IPS DF 19.7 (cell line): ENCODE measurements around the gene PSMA7.

ENCODE experiments used
- DNase-seq: peaks from one replicate; pipeline ENCODE4 v3.0.0-alpha.2; 2013; ENCODE audit warnings: low read depth, low spot score

PSMA7 gene

DNA sequence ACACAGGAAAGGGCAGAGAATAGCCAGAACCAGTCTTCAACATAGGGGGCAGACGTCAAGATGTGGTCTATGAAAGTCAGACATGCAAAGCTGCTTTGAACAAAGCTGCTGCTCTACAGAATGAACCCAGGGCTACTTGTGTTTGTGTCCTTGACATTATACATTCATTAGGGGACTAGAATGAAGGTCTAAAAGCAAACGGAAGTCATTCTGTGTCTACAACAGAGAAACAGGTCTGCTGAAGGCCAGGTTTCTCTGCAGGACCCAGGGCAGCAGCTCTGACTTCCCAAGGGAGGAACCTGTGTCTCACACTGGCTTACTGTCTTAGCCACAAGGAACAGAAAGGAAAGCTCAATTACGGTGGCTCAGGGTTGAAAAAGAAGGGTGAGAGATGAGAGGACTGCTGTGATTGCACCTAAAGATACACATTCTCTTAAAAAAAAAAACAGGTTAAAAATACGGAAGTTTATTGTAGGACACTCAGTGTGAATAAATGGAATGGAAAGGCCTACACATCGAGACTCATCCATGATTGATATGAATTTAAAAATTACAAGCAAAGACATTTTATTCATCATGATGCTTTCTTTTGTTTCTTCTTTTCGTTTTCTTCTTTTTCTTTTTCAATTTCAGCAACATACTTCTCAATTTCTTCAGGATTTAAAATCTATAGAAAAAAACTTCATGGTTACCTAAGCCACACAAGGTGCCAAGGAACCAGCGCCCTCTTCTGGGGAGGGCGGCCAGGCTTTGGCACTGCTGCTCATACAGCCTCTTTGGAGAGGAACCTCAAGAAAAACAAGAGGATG lies 6.7 kb downstream of the PSMA7 start:
- DNase-seq, result no peak

DNA sequence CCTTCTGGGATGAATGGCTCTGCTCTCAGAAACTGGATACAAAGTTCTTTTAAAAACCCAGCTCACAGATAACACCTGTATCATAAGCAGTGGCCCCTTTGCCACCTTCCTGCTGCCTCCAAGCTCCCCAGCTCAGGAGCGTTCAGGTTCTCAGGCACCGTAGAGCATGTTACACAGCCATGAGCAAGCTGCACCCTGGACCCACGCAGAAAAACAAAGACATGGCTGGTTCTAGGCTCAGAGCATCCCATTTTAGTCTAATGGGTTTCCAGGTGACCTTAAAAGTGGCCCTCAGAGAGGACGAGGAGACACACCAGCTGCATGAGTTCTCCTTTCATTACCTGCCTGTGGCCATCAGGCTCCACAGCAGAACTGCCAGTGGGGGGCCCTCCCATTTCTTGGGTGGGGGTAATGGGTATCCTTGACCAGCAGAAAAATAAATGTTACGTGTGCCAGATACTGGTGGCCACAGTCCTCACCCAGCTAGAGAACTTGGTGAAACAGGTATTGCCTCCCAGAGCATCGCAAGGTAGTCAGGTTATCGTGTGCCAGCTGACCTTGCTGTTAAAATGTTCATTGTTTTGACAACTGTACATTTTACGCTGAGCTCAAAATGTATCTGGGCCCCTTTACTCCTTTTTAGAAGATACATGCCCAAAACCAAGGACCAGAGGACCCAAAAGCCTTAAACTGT lies 7.5 kb downstream of the PSMA7 start:
- no peak for DNase-seq

DNA sequence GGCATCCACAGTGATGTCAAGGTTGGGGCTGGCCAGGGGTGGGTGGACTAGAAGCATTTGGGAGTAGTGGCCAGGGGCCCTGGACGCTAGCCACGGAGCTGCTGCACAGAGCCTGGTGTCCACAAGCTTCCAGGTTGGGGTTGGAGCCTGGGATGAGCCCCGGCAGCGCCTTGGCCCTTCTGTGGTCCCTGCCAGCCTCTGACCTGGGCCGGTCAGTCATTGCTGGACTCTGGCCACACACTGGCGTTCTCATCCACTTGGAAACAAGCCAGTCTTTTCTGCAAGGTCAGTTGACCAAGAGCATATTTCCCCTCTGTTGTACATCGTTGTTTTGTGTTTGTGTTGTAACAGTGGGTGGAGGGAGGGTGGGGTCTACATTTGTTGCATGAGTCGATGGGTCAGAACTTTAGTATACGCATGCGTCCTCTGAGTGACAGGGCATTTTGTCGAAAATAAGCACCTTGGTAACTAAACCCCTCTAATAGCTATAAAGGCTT lies 8.4 kb downstream of the PSMA7 start:
- no peak for DNase-seq

DNA sequence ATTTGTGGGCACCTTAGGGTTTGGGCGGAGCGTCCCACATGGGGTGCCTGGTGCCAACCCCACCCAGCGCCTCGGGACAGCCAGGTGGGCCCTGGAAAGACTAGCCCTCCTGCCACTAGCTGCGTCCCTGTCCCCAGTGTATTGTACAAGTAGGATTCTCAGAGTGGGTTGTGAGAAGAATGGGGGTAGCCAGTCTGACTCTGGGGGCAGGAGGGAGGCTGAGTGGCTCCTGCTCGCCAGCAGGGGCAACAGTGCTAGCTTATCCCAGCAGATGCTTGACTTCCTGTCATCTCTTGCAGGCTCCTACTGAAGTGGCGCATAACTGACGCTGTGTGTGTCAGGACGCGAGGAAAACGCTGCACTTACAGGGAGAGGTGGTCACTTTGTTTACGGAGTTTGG lies 9.3 kb downstream of the PSMA7 start:
- no peak for DNase-seq

DNA sequence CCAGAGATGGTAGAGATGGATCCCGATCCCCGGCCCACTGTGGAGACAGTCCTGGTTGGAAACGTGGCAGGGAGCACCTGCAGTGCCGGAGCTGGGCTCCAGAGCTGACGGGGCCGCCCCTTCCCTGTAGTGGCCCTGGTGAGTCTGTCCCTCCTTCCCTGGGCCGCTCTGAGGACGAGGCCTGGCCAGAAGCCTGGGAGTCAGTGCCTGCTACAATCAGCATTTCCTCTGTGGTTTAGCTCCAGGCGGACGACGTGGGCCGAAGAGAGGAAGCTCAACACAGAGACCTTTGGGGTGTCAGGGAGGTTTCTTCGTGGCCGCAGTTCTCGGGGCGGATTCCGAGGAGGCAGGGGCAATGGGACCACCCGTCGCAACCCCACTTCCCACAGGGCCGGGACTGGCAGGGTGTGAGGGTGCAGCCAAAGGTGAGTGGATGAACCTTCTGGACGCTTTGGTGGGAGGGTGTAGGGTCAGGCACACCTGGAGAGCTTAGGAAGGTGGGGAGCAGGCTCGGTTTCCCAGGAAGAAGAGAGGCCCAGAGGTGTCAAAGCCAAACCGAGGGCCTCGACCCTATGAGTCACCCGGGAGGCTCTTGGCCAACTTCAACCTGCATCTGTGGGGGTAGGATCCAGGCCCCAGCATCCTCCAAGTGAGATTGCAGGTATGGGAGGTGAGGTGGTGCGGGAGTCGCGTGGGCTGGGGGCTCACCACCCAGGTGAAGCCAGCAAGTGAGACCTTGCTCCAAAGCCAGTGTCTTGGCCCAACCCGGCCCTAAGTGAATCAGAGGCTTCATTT lies 9.9 kb downstream of the PSMA7 start:
- no peak for DNase-seq

DNA sequence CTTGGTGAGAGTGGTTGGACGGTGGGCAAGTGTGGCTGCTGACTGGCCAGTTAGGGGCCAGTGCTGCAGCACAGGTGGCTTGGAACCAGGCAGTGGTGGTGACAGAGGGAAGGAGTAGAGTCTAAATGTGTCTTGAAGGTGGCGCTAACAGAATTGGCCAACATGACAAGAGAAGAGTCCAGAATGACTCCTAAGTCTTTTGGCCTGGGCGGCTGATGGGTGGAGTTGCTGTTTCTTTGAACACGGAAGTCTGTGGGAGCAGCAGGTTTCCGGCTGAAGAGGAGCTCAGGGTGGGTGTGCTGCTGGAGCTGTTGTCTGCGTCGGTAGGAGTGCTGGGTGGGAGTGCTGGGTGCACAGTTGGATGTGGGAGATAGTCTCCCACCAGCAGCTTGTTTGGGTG lies 10.8 kb downstream of the PSMA7 start:
- no peak for DNase-seq

DNA sequence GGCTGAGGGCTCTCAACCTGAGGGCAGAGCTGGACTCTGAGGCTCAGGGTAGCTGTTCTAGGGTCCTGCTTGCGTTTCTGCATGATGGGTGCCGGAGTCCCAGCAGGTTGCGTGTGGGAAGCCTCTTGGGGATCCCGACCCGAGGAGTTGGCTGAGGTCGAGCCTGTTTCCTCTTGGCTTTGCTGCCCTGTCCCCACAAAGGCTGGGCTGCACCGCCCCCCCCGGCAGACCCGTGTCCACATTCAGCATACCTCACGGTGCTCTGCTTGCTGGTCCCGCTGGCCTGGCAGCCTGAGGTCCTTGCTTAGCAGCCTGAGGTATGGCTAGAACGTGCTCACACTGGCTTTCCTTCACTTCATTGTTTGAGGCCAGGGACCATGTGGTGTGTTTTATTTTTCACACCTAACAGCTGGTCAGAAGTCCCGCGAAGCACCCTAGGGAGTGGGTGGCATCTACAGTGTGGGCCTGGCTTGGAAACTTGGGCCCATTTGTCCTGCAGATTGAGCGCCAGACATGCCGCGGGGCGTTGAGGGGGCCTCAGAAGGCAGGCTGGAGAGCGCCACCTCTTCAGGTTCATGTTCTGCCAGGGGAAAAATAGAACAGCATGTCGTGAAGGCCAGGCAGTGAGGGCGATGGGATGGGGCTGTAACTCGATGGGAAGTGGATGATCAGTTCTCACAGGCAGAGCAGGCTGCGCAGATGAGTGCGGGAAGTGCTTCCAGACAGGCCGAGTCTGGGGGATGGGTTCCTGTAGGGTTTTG lies 11.5 kb downstream of the PSMA7 start:
- no peak for DNase-seq

DNA sequence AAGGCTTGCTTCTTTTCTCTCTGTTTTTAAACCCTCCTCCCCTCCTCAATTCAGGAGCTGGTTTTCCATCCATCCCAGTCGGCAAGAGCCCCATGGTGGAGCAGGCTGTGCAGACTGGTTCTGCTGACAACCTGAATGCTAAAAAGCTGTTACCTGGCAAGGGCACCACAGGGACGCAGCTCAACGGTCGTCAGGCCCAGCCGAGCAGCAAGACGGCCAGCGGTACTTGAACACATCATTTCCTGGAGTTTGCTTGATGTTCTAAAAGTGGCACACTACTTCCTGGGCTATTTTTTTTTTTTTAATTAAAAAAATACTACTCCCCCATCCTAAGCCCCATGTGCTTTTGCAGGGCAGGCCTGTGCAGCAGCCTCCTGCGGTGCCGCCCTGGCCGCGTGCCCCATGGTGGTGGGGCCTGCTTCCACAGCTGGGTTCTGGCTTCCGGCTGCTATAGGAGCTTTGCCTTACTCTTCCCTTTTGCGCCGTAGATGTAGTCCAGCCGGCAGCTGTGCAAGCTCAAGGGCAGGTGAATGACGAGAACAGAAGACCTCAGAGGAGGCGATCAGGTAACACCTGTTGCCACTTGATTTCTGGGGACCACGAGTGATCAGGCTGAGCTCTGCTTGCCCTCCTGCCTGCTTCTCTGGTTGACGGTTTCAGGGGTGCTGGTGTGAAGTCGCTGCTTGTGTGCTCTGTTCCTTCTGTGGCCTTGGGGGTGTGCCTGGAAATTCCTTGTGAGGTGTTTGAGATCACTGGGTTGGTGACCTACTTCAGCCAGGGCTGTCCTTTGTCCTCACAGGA lies 13.3 kb downstream of the PSMA7 start:
- no peak for DNase-seq

DNA sequence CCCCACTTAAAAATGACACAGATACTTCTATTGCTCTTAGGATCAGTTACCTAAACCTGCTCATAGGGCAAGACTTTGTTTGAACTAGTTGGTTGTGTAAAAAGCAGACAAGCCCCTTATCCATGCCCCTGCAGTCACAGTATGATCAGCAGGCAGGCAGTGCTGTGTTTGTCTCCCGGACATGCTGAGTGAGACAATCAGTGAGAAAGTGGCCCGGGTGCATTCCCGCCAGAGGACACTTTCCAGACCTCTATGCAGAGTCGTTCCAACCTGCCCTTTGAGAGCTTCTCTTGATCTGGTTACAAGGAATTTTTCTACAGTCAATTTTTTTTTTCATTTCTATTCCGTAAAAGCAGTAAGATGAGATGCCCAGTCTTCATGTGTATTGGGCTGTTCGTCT lies 14.7 kb downstream of the PSMA7 start:
- DNase-seq, result no peak

DNA sequence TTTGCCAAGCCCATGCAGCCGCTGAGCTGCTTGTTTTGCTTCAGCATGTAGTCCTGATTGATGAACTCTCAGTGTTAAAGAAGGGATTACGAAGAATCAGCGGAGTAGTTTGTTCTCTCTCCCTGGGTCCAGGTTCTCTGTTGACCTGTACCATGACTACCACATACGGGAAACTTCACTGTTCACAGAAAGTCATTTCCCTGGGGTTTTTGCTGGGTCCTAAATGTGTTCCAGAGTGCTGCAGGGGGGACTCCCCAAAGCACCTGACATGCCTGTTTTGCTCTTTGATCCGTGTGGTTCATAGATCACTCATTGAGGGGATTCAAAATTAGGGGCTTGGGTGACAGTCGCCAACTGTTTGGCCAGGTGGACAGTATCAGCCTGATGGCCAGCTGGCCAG lies 15.4 kb downstream of the PSMA7 start:
- DNase-seq, result no peak

DNA sequence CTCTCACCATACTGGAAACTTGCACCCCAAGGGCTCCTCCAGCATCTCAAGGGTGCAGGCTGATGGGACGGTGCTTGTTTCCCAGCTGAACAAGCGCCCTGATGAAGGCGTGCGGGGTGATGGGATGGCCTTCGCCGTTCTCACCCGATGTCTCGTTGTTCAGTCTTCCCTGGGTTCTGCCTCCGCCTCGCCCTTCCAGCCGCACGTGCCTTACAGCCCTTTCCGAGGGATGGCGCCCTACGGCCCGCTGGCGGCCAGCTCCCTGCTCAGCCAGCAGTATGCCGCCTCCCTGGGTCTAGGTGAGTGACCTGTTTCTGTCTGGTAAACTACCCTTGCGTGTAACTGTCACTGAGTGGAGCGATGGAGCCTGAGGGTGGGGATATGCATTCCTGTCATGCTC lies 17.1 kb downstream of the PSMA7 start:
- no peak for DNase-seq

DNA sequence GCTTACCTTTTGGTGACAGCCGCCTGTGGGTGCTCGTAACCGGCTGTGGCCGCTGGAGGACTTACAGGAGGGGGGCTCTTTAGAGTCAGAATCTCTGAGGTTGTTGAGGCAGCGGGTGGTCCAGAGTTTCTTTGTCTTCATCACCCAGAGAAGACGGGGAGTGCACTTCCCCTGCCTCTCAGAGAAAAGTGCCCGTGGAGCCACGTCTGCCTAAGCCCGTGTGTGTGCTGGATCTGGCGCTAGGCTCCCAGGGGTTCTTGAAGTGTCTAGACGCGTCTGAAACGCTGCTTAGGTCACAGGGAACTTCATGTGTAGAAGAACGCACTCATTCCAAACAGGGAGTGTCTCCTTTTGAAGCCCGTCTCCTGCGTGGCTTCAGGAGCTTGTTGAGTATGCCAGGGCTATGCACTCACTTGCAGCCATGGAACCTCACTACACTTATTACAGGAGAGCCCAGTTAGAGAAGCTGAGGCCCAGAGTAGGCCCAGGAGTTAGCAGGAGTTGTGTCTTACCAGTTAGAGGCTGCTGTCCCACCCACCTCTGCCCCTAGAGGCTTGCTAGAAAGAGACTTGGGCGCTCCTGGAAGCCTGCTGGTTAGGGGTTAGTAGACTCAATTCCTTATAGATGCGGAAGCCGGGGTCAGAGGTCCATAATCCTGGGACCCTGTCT lies 19.6 kb downstream of the PSMA7 start:
- no peak for DNase-seq

DNA sequence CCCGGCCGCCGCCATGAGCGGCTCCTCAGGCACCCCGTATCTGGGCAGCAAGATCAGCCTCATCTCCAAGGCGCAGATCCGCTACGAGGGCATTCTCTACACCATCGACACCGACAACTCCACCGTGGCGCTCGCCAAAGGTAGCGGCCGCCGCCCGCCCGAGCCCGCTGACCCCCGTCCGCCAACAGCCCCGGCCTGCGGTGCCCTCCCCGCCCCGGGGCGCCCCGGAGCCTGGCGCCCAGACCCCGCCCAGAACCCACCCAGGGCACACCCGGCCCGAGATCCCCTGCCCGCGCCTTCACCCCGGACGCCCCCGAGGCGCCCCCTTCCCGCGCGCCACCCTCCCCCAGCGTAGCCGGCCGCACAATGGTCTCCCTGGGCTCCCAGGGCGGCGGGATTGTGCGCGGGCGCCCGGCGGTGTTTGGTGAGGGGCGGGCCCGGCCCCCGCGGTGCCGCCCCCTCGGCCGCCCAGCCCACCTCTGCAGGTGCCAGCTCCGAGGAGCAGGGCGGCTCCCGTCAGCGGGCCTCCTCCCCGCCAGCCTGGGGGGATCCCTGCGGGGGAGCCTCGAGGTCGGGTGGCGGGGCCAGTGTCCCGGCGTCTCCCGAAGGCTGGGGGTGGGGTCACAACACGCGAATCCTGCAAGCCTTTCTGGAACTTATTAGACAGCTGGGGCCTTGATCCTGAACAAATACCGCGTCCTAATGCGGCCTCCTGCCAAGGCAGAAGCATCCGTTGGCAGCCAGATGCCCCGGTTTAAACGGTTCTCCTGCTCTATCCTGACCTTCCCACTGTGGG lies 20.3 kb downstream of the PSMA7 start:
- DNase-seq, result no peak

DNA sequence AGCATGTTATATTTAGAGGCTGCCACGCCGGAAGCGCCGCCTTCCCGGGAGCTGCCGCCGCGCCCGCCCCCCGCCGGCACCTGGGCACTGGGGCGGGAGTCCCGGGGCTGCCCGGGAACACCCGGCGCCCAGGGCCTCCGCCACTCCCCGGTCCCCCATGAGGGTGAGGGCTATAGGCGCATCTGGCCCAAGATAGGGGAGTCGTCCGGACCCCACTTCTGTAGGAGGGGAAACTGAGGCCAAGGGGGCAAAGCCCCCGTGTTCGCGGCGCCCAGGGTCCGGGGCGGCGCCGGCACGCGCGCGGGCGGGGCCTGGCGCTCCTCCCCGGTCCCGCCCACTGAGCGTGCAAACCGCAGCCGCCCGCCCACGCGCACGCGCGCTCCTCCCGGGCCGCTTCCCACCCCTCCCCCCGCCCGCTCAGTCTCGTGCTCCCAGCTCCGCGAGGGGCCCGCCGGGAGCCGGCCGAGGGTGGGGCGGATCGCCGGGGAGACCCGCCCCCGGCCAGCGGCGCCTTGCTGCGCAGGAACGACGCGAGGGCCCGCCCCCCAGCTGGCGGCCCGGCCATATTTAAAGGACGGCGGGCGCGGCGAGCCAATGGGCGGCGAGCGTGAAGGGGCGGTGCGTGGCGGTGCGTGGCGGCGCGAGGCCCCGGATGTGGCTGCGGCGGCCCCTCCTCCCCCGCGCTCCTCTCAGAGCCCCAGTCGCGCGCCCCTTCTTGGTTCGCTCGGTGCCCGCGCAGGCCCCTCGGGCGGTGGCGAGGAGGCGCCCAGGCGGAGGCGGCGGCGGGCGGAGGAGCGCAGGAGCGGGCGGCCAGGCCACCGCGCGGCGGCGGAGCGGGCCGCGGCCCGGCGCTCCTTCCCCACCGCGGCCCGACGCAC lies 21.2 kb downstream of the PSMA7 start, which contains the start of gene LSM14B:
TSS of gene LSM14B (plus strand) at position 700 of the 878 bp plus-strand sequence. CDS start 192 bp downstream, outside the sequence.
- DNase-seq, result peak; percentile 61

DNA sequence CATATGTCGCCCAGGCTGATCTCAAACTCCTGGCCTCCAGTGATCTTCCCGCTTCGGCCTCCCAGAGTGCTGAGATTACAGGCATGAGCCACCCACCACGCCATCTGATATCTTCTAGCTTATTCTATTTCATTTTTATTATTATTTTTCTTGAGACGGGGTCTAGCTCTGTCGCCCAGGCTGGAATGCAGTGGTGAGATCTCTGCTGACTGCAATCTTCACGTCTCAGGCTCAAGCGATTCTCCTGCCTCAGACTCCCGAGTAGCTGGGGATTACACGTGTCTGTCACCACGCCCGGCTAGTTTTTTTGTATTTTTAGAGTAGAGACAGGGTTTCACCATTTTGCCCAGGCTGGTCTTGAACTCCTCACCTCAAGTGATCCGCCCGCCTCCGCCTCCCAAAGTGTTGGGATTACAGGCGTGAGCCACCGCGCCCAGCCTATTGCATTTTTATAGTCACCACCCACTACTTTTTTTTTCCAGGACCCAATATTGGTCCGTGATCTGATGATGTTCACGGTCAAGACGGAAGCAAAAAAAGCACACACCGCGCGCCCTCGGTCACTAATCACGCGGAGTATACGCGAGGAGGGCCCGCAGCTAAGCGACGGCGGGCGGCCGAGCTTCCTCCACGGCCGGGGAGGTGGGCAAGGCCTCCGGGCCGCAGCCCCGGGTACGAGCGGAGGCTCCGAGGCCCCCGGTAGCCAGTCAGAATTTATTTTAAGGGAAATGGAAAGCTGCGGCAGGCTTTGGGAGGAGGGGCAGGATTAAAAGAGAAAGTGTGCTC lies 22.0 kb downstream of the PSMA7 start:
- no peak for DNase-seq

DNA sequence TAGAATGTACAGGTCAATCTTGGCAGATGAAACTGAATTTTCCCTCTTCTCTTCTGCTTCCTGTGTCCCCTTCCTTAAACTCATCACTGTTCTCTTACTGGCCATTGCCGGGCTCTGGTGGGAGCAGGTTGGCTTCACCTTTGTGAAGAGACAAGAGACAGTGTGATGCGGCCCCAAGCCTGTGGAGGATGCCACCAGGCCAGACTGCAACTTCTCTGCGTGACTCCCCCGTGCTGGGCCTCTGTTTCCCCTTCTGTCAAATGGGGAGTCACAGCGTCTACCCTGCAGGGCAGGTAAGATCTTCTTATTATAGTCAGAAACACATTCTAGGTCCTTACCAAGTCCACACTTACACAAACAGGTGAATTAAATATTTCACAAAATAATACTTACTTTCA lies 22.8 kb downstream of the PSMA7 start:
- no peak for DNase-seq

DNA sequence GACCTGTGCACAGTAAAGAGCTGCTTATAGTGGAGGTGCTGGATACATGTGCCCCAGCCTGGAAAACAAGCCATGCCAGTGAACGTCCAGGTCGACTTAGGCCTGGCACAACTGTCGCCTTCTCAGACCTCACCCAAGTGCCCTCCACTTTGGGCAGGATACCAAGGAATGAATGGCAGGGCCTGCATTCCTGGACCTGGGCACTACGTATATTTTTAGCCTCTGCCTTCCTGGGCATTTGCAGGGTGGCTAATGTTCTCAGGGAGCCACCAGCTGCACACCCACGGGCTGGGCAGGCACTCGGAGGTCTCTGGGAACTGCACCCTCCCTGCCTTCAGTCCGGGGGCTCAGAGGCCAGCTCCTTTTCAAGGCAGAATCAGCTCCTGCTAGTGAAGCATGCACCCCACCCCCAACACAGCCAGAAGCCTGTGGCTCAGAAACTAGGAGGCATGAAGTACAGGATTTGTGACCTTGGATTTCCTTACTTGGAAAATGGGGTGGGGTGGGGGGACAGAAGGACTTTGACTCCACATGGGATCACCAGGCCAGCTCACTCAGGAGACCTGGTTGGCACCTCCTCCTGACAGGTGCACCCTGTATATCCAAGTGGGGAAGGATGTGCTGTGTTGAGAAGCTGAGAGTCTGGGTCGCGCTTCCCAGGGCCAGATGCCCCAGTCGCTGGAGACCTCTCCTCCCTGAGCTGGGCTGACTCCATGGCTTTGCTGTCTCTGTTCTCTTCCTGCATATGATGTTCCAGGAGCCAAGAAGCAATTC lies 23.4 kb downstream of the PSMA7 start:
- no peak for DNase-seq
